Eye (tissue), 1 donor: Measurements from ENCODE around the gene PHLPP1.

Source experiments
- DNase-seq: peaks from one replicate; pipeline ENCODE4 v3.0.0-alpha.2; 2015

PHLPP1 gene

DNA sequence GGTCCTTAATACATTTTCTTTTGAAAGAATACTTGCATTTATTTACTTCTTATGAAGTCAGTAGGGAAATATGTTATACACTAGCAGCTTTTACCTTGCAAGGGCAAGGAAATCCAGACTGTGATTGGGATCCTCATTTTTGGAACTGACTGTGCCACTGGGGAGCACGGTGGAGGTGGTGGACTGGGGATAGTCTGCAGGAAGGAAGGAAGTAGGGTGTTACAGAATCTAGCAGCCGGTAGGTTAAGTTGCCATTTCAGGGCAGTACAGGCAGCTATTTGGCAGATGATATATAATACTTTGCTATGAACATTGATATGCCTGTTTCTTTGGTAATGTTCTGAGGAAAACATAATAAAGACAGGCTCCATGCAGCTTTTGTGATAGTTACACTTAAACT lies 238.3 kb downstream of the PHLPP1 start:
- no peak for DNase-seq

DNA sequence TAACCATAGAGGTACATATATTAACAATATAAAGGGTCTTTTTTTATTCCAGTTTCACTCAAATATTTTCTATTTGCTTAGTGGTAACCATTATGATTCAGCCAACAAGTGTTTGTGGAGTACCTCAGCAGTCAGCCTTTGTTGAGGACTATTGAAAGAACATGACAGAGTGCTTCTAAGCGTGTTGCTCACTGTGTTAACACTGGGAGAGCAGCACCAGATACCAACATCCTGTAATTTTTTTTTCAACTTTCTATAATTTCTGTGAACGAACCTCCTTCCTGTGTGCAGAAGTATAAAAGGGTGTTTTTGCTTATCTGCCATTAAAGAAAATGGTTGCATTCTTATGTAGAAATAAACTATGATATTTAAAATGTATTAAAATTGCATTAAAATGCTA lies 239.0 kb downstream of the PHLPP1 start:
- DNase-seq, result no peak

DNA sequence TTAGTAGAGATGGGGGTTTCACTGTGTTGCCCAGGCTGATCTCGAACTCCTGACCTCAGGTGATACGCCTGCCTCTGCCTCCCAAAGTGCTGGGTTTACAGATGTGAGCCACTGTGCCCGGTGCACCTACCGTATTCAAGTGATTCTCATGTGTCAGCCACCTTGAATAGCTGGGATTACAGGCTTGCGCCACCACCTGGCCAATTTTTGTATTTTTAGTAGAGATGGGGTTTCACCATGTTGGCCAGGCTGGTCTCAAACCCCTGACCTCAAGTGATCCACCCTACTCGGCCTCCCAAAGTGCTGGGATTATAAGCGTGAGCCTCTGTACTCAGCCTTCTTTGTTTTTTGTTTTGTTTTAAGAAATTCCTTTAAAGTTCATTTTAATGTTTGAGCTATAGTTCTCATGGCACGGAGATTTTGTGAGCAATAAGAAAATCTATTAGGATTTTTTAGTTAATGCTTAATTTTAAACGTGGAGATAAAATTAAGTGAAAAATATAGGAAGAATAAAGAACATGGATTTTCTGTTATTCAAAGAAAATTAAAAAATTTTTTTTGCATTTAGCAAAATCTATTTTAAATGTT lies 242.6 kb downstream of the PHLPP1 start:
- peak; percentile 41 for DNase-seq

DNA sequence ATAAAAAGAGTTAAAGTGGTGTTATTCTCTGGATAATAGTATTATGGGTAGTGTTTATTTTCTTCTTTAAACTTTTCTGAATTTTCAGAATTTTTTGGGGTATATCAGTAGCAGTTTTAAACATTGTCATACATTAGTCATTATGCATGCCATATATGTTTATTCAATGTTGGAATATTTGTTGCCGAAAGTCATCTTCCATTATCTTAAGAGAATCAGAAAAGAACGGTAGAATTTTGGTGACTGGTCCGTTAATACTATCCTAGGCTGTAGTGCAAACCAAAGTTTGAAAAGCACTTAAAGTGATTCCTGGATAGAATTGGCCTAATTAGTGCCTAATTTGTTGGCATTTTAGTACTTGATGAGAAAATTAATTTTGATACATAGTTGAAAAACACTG lies 244.1 kb downstream of the PHLPP1 start:
- DNase-seq, result no peak

DNA sequence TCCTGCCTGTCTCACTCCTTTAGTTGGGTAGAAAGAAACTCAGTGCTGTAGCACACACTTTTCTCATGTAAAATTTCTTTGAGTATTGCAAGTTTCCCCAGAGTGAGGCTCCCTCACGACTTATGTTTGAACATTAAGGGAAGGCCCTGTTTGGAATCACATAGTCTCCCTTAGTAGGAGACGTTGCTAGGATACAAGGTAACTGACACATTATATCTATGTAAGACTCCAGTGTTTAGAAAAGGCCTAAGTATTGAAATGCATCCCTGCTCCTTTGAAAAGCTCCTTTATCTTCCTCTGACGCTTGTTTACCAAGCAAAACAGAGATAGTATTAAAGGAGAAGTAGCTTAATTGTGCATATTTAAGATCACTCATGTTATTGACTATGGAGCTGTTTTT lies 248.2 kb downstream of the PHLPP1 start:
- DNase-seq, result no peak

DNA sequence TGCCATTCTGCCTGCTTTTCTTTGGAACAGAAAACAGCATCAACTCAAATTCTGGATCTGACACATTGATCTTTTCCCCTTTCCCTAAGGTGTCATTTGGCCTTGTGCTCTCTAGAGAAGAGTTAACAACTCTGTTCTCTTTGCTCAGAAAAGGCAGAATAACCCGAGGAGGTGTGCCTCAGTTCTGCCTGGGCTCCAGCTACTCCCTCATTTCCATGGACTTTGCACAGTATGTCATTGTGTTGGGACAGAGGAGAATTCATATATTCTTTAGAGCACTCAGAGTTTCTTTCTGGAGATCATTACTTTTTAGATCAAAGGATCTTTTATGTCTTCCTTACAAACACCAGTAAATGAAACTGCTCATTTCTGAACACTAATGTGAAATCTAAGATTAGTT lies 249.1 kb downstream of the PHLPP1 start:
- no peak for DNase-seq

DNA sequence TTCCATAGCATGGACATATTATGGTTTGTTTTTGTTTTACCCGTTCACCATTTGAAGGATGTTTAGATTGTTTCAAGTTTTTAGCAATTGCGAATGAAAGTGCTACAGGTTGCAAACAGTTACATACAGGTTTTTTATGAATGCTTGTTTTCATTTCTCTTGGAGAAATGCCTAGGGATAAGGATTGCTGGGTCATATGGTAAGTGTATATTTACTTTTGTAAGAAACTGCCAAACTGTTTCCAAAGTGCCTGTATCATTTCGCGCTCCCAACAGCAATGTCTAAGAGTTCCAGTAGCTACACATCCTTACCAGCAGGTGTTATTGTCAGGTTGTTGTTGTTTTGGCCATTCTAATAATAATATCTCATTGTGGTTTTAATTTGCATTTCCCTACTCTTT lies 251.7 kb downstream of the PHLPP1 start:
- DNase-seq, result no peak

DNA sequence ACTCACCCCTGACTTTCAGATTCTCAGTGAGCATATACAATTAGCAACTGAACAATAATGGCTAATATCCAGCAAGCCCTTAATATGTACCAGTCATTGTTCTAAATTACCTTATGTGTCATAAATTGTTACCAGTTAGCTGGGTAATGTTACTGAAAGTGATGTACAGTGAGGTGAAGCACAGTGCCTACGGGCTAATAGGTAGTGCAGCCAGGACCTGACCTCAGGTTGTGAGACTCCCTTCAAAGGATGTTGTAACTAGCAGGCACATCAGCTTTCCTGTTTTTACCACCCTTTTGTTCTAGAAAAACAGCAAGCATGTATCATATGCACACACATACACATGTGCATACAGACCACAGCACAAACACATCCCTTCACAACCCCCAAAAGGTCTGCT lies 258.3 kb downstream of the PHLPP1 start:
- DNase-seq, result no peak

DNA sequence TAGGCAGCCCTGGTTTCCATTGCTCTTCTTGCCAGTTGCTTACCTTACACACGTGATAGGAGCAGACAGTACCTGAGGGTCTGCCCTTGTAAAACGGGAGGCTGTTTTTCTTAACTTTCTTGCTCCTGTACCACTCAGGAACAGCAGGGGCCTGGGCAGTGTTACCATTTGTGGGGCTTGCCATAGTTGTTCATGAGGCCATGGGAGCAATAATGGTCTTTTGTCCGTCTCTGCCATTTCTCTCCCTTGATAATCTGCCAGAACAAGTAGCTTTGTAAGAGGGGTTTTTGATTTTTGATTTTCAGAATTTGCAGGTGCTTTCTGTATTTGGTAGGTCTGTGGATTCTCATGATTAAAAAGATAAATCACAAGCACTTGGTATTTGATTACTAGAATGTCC lies 259.0 kb downstream of the PHLPP1 start:
- DNase-seq, result no peak

DNA sequence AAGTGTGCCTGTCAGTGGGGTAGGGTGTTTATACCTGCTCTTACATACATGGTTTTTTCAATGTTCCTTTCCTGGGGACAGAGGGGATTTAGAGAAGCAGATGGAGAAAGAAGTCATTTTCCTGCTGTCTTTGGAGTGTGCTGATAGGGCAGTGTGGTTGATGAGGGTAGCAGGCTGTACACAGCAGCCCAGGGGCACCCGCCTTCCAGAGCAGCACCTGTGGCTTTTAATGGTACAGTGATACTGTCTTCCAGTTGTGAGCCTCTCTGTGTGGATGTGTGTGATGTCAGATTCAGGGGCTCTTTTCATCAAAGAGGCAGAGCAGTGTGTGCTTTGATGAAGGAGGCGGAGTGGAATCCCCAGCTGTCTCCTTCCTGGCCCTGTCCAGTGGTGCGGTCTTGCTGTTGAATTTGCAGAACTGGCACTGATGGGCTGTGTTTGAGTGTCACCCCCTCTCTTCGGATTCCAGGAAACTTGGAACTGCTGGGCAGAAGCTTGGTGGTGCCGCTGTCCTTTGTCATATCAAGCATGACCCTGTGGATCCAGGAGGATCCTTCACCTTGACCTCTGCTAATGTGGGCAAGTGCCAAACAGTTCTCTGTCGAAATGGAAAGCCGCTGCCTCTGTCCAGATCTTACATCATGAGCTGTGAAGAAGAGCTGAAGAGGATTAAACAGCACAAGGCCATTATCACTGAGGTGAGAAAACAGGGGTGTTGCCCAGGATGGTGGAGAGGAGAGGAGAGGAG lies 259.8 kb downstream of the PHLPP1 start:
- no peak for DNase-seq

DNA sequence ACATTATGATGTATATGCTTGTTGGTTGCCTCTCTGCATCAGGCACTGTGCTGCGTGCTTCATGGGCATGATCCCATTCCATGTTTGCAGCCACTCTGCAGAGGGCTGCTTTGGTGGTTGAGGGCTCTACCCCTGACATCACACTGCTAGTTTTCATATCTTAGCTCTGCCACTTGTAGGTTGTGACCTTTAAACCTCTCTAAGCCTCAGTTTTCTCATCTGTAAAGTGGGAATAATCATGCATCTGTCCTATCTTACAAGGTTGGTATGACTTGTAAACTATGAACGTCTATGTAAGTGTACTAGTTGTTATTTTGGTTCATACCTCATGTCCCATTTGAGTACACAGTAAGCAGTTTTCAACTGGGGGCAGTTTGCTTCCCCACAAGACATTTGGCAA lies 260.4 kb downstream of the PHLPP1 start:
- no peak for DNase-seq

DNA sequence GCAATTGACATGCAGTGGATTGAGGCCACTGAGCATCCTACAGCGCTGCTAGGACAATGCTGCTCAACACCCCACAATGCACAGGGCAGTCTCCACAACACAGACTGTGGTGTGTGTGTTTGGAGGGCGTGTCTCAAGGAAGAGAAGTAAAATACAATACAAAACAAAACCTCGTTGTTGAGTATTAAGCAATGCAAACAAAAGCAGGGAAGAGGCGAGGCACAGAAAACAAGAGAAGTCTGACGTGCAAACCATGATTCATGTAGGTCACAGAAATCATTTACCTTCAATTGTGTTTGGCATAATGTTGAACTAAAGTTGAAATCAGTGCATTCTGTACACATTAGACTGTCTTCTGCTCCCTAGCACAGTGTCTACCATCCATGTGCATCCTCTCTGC lies 260.9 kb downstream of the PHLPP1 start:
- DNase-seq, result no peak

DNA sequence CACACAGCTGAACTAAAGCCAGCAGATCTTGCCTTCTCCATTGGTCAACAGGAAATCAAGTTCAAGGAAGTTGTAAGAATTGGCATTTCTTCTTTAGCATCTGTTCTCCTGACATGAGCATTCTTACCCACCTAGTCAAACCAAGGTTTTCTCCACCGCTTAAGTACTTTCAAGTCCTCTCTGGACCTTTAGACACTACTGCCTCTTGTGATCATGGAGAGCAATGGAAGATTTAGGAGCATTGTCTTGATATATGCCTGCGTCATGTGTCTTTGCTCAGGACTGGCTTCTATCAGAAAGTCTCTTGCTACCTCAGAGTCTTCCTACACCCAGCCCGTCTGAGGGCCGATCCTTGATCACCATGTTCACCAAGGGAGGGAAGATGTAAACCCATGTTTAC lies 262.2 kb downstream of the PHLPP1 start:
- no peak for DNase-seq

DNA sequence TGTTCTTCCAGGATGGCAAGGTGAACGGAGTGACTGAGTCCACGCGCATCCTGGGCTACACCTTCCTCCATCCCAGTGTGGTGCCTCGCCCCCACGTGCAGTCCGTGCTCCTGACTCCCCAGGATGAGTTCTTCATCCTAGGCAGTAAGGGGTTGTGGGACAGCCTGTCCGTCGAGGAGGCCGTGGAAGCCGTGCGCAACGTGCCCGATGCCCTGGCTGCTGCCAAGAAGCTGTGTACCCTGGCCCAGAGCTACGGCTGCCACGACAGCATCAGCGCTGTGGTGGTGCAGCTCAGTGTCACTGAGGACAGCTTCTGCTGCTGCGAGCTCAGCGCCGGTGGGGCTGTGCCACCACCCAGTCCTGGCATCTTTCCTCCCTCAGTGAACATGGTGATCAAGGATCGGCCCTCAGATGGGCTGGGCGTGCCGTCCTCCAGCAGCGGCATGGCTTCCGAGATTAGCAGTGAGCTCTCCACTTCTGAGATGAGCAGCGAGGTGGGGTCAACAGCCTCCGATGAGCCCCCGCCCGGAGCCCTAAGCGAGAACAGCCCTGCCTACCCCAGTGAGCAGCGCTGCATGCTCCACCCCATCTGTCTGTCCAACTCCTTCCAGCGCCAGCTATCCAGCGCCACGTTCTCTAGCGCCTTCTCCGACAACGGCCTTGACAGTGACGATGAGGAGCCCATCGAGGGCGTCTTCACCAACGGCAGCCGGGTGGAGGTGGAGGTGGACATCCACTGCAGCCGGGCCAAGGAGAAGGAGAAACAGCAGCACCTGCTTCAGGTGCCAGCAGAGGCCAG lies 263.1 kb downstream of the PHLPP1 start:
- no peak for DNase-seq

DNA sequence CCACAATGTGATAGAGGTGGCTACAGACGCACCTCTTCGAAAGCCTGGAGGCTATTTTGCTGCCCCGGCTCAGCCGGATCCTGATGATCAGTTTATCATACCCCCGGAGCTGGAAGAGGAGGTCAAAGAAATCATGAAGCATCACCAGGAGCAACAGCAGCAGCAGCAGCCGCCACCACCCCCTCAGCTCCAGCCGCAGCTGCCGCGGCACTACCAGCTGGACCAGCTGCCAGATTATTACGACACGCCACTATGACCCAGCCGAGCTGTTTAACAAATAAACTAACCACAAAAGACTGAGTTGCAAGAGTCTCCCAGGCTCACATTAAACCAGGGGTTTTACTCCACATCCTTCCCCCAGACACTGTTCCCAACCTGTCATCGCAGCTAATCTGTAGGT lies 263.8 kb downstream of the PHLPP1 start:
- peak; percentile 44 for DNase-seq

DNA sequence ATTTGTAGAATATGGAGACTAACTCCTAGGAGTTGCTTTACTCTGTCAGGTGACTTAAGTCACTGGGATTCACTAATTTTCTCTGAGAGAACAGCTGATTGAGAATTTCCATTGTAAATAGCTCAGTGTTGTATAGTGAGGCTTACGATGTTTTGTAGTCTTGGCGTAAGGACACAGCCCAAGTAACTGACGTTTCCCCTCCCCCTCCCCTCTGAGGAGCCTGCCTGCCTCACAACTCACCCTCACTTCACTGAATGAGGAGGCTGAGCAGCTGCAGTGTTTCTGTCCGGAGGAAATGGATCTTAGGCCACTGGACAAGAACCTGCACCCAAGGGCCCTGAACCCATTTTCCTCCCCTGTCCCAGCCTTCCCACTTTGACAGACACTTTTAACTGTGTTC lies 264.6 kb downstream of the PHLPP1 start:
- DNase-seq, result no peak

DNA sequence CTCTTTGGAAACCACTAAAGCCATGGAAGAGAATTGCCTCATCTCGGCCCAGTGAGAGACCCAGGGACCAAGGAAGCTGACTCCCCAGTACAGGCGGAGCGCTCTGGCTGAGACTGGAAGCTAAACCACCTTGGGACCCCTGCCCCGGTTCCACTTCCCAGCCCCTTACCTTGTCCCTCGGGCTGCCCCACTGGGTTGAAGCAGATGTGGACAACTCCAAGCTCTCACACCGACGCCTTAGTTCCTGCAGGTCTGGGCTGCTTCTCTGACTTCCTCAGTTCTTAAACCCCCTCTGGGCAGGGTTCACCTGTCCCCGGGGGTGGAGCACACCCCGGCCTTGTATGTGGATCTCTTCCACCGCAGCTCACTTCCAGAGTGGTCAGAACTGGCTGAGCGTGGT lies 266.2 kb downstream of the PHLPP1 start:
- DNase-seq, result no peak

DNA sequence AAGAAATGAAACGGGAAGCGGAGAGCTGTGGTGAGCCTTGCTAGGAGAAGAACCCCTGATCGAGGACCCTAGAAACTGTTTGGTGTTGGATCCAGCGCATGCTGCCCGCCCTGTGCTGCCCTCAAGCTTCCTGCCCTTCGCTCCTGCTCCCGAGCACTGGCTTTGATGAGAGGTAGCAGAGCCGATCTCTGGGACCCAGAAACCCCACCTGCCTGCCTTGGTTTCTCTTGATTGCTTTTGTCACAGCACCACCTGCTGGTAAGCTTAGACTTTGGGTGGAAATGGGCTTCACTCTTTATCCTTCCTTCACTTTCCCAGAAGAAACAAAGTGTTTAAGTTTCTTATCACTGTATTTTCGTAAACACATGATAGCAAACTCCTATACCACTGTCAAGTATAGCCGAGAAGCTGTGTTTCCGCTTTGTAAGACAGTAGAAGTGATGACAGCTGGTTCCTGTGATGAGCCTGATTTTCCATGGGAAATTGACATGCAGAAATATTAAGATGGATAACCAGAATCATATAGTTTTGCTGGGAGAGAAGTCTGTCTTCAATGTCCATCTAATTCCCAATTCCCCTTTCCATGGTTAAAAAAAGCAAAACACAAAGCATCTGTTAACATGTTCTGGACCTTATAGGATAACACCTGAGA lies 267.4 kb downstream of the PHLPP1 start:
- DNase-seq, result peak; percentile 87

DNA sequence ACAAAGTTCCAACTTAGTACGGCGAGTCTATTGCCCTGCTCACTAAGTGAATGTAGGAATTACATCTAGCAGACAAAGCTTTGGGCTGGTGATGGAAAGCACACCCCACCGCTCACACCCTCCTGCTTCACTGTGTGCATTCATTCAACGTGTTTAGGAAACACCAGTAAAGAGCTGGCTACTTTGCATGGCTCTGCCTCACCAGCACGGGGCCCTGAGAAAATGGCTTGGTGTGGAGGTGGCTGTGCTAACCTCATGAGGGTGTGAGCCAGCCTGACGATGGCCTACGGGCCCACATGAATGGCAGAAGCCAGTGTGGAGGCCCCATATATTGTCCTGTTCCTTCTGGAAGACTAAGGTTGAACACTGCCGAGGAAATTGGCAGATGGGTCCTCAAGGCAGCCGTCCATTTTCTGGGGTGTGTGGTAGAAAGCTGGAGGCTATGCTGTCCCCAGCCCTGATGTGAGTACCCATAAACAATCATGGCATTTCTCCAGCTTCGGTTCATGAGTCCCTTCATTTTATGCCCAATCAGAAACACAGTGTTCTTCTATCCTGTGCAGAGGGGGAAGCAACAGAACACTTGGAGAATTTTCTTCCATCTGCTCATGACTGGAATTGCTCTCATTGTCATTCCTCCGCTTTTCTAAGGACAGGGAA lies 269.4 kb downstream of the PHLPP1 start:
- no peak for DNase-seq

DNA sequence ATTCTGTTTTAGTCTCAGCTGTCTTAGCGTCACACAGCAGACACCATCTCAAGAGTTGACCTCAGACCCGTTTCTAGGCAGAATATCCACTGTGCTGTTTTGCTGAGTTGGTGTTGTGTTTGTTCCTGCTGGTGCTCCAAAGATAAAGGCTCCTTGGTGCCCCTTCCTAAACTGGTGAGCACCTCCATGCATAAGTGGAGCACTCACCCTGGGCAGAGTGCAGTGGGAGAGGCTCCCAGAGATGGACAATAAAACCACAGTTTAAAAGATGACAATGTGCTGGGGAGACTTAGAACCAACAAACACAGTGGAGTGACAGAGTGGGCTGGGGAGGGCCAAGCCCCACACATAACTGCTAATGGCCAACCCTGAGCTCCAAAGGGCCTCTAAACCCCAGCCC lies 271.1 kb downstream of the PHLPP1 start:
- DNase-seq, result no peak

DNA sequence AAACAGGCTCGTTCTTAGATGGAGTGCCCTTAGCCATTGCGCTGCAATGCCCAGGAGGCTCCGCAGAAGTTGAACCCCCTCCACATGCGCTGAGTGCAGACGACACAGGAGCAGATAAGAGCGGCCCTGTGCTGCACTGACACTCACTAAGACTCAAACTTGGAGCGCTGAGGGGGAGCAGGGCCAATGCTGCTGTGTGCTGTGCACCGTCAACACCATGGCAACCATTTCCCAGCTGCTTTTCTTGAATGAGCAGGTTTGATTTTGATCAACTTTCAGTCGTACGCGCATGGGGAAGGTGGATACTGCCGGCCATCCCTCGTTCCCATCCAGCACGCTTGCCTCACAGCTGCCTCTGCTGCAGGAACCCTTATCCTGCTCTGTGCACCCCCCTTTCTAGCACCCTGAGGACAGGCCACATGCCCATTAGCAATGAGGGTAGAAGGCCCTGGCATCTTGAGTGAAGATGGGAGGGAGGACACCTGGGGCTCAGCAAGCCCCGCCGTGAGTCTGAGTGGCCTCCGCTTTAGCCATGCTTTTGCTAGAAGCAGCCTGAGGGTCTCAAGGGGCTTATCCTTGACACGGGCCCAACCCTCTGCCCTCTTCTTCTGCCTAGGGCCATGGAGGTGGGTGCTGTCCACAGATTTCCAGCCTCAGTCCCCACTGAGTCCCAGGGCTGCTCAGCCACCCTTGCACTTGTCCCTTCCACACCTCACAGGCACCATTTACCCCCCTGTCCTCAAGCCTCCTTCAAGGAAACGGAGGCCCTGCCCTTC lies 271.9 kb downstream of the PHLPP1 start:
- no peak for DNase-seq

DNA sequence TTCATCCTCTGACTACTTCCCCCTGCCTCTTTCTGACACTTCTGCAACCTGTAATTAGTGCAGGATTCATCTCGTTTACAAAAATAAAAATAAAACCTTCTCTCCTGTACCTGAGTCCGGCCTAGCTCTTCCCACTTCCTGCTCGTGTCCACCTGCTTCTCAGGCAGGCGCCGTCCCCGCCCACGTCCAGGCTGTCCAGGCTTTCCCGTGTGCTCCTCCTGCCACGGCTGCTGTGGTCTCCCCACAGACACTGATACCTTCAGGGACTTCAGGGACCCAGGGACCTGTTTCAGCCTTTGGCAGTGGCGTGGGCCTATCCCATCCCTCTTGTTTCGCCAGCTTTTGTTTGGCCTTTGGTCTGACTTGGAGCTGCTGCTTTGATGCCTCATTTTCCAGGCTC lies 272.5 kb downstream of the PHLPP1 start:
- no peak for DNase-seq
